ENCODE results near the gene BTN3A1. TPM values are rescaled to one million over a fixed set of nuclear protein-coding genes. Genes with fewer than 3 reads are reported as not detected.

The BTN3A1 gene
- polyA plus RNA-seq, 1 donor from 2014 or later = 38.2 TPM

DNA sequence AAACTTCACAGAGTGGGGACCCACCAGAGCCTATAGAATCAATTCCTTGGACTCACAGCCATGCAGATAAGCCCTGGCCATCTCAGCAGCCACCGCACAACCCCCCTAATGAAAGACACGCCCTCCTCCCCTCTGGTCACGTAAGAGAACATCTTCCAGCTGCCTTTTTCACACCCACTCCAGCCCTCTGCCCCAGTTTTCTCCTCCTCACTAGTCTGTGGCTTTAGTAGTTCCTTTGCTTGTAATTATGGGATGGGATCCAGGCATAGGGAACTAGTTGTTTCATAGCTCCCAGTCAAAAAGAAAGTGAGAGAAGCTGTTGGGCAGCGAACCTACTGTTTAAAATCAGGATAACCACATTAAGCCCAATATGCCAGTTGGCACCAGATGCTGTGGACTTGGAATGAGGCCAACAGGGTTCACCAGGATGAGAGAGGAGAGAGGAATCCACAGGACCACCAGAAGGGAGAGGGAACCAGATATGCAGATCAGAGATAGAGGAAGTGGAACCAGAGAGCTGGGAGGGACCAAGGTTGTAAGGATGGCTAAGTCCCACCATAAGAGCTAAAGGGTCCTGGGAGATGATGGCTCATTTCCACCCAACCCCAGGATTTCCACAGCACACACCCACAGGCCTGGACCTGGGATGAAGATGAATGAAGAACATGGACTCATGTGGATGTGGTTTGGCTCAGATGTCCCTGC lies 9.0 kb upstream of the BTN3A1 start:
- Histone ChIP-seq H3F3A (ENCODE audit: insufficient read depth, low read length, poor library complexity, severe bottlenecking) (no peaks in the 10 kb centered on the region), H3K9me2 (ENCODE audit: insufficient read depth, low read length) (no peaks in the 10 kb centered on the region), H3K79me2 (replicated peaks; ENCODE audit: insufficient read depth, low read length) (no peaks in the 10 kb centered on the region), H3K27me3 (ENCODE audit: insufficient read depth, low read depth, low read length) (no peaks in the 10 kb centered on the region), H4K20me1 (ENCODE audit: insufficient read depth) (no peaks in the 10 kb centered on the region), H3K27ac (ENCODE audit: low read length) (no peak overlapping the region), H3K4me3 (ENCODE audit: low read length) (no peak overlapping the region), H3K9me3 (ENCODE audit: low read length) (no peaks in the 10 kb centered on the region), H3K36me3 (ENCODE audit: insufficient read depth, low read length) (no peaks in the 10 kb centered on the region), H3K9ac (ENCODE audit: low read length) (no peak overlapping the region), H3K4me2 (ENCODE audit: low read length) (no peak overlapping the region), H2AFZ (ENCODE audit: low read depth, low read length) (no peak overlapping the region)
- TF ChIP-seq EZH2 (IDR thresholded peaks at IDR 0.05; ENCODE audit: borderline replicate concordance, insufficient read depth, low read length, poor library complexity, severe bottlenecking) (no peak), POLR2AphosphoS5 (IDR thresholded peaks at IDR 0.05) (no peak)

DNA sequence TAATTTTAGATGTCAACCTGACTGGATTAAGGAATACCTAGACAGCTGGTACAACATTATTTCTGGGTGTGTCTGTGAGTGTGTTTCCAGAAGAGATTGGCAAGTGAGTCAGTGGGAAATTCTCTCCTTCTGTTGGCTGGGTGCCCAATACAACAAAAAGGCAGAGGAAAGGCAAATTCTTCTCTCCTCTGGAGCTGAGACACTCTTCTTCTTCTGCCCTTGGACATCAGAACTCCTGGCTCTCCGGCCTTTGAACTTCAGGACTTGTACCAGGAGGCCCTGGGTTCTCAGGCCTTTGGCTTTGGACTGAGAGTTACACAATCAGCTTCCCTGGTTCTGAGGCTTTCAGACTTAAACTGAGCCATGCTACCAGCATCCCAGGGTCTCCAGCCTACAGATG lies 7.8 kb upstream of the BTN3A1 start:
- Histone ChIP-seq H3K4me2 (ENCODE audit: low read length) (no peak overlapping the region), H3K79me2 (replicated peaks; ENCODE audit: insufficient read depth, low read length) (no peaks in the 10 kb centered on the region), H3K9ac (ENCODE audit: low read length) (no peak overlapping the region), H3K4me3 (ENCODE audit: low read length) (no peak overlapping the region), H3K9me2 (ENCODE audit: insufficient read depth, low read length) (no peaks in the 10 kb centered on the region), H3K36me3 (ENCODE audit: insufficient read depth, low read length) (no peaks in the 10 kb centered on the region), H3K27me3 (ENCODE audit: insufficient read depth, low read depth, low read length) (no peaks in the 10 kb centered on the region), H3F3A (ENCODE audit: insufficient read depth, low read length, poor library complexity, severe bottlenecking) (no peaks in the 10 kb centered on the region), H4K20me1 (ENCODE audit: insufficient read depth) (no peaks in the 10 kb centered on the region), H3K27ac (ENCODE audit: low read length) (no peak overlapping the region), H2AFZ (ENCODE audit: low read depth, low read length) (no peak overlapping the region), H3K9me3 (ENCODE audit: low read length) (no peaks in the 10 kb centered on the region)
- TF ChIP-seq RAD21 (conservative IDR thresholded peaks at IDR 0.05) = no peak

DNA sequence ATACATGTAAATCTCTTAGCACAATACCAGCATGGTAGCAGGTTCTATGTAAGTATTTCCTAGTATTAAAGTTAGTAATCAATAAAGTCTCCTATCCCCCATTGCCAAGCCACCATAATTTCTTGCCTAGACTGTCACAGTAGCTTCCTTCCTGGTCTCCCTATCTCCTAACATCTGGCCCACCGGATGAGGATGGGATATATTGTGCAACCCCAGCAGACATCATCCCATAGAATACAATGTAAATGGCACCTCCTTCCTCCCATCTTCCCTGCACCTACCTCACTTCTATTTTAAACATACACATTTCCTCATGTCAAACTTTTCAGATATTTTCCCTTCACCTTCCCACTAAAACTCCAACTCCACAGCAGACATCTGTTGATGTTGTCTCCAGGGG lies 3.5 kb upstream of the BTN3A1 start:
- Histone ChIP-seq H3K9ac (ENCODE audit: low read length) (no peak overlapping the region), H3K79me2 (replicated peaks; ENCODE audit: insufficient read depth, low read length) (no peaks in the 10 kb centered on the region)
- TF ChIP-seq SMC3 (conservative IDR thresholded peaks at IDR 0.05; ENCODE audit: poor library complexity) (no peak), EP300 (conservative IDR thresholded peaks at IDR 0.05; ENCODE audit: poor library complexity, severe bottlenecking) (no peak), EZH2 (IDR thresholded peaks at IDR 0.05; ENCODE audit: borderline replicate concordance, insufficient read depth, low read length, poor library complexity, severe bottlenecking) (no peak), TAF1 (IDR thresholded peaks at IDR 0.05; ENCODE audit: low read depth) (no peak)
- TF ChIP-seq, protein P1, sequence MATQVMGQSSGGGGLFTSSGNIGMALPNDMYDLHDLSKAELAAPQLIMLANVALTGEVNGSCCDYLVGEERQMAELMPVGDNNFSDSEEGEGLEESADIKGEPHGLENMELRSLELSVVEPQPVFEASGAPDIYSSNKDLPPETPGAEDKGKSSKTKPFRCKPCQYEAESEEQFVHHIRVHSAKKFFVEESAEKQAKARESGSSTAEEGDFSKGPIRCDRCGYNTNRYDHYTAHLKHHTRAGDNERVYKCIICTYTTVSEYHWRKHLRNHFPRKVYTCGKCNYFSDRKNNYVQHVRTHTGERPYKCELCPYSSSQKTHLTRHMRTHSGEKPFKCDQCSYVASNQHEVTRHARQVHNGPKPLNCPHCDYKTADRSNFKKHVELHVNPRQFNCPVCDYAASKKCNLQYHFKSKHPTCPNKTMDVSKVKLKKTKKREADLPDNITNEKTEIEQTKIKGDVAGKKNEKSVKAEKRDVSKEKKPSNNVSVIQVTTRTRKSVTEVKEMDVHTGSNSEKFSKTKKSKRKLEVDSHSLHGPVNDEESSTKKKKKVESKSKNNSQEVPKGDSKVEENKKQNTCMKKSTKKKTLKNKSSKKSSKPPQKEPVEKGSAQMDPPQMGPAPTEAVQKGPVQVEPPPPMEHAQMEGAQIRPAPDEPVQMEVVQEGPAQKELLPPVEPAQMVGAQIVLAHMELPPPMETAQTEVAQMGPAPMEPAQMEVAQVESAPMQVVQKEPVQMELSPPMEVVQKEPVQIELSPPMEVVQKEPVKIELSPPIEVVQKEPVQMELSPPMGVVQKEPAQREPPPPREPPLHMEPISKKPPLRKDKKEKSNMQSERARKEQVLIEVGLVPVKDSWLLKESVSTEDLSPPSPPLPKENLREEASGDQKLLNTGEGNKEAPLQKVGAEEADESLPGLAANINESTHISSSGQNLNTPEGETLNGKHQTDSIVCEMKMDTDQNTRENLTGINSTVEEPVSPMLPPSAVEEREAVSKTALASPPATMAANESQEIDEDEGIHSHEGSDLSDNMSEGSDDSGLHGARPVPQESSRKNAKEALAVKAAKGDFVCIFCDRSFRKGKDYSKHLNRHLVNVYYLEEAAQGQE (IDR thresholded peaks at IDR 0.05; ENCODE audit: borderline replicate concordance) = no peak

More for the DNA sequence above, 3.5 kb upstream of the BTN3A1 start:
- Histone ChIP-seq H3K36me3 (ENCODE audit: insufficient read depth, low read length) (no peaks in the 10 kb centered on the region), H3K4me3 (ENCODE audit: low read length) (no peak overlapping the region), H3K4me2 (ENCODE audit: low read length) (no peak overlapping the region), H3F3A (ENCODE audit: insufficient read depth, low read length, poor library complexity, severe bottlenecking) (no peaks in the 10 kb centered on the region), H3K9me2 (ENCODE audit: insufficient read depth, low read length) (no peaks in the 10 kb centered on the region), H2AFZ (ENCODE audit: low read depth, low read length) (no peak overlapping the region), H4K20me1 (ENCODE audit: insufficient read depth) (no peaks in the 10 kb centered on the region), H3K27ac (ENCODE audit: low read length) (no peak overlapping the region), H3K27me3 (ENCODE audit: insufficient read depth, low read depth, low read length) (no peaks in the 10 kb centered on the region), H3K9me3 (ENCODE audit: low read length) (no peaks in the 10 kb centered on the region)

All from neural cell (in vitro differentiated cells).